ENCODE measurements around the gene WIPI1.
A peak's percentile ranks its signal among the peaks of the same experiment; 100 is the strongest.
"Not testable (repeated sequence)": the region's sequence is repeated elsewhere in the genome, so short reads cannot be mapped to it uniquely, and the experiment has no call there.

Gene WIPI1

DNA sequence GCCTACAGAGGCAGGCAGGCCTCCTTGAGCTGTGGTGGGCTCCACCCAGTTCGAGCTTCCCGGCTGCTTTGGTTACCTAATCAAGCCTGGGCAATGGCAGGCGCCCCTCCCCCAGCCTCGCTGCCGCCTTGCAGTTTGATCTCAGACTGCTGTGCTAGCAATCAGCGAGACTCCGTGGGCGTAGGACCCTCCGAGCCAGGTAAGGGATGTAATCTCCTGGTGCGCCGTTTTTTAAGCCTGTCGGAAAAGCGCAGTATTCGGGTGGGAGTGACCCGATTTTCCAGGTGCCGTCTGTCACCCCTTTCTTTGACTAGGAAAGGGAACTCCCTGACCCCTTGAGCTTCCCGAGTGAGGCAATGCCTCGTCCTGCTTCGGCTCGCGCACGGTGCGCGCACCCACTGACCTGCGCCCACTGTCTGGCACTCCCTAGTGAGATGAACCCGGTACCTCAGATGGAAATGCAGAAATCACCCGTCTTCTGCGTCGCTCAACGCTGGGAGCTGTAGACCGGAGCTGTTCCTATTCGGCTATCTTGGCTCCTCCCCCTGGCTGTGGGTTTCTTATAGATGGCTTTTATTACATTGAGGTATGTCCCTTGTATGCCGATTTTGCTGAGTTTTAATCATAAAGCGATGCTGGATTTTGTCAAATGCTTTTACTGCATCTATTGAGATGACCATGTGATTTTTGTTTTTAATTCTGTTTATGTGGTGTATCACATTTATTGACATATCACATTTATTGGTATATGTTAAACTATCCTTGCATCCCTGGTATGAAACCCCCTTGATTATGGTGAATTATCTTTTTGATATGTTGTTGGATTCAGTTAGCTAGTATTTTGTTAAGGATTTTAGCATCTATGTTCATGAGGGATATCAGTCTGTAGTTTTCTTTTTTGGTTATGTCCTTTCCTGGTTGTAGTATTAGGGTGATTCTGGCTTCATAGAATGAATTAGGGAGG, 43.4 kb downstream of the WIPI1 start:
- DNase-seq, result not testable (repeated sequence)

GRCh38 chr17:68407656-68408055, 49.6 kb downstream of the WIPI1 start:
- not testable (repeated sequence) for DNase-seq

GRCh38 chr17:68403837-68404236, 53.5 kb downstream of the WIPI1 start:
- not testable (repeated sequence) for DNase-seq

- DNase-seq, result no peak
Observed at GRCh38 chr17:68403122-68403521, 54.2 kb downstream of the WIPI1 start.

DNA sequence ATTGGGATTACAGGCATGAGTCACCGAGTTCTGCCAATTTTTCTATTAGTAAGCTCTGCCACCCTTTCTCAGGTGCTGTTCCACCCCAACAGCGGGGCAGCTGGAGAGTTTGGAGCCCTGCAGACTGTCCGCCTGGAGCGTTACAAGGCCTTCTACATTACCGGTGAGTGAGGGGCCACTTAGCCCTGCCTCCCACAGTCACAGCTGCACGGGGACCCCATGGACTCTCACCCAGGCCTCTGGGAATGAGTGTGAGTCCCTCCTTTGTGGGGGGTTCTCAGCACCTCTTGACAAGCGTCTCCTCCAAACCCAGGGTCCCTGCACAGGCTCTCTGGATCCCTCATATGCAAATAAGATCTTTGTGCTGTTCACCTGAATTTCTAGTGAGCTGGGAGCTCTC, 56.0 kb downstream of the WIPI1 start:
- DNase-seq, result no peak

- no peak for DNase-seq
Observed at GRCh38 chr17:68400404-68400735, 56.9 kb downstream of the WIPI1 start.

- no peak for DNase-seq
Observed at GRCh38 chr17:68399638-68400403, 57.5 kb downstream of the WIPI1 start.

- peak; percentile 4 for DNase-seq
Observed at GRCh38 chr17:68398691-68399637, 58.3 kb downstream of the WIPI1 start.

DNA sequence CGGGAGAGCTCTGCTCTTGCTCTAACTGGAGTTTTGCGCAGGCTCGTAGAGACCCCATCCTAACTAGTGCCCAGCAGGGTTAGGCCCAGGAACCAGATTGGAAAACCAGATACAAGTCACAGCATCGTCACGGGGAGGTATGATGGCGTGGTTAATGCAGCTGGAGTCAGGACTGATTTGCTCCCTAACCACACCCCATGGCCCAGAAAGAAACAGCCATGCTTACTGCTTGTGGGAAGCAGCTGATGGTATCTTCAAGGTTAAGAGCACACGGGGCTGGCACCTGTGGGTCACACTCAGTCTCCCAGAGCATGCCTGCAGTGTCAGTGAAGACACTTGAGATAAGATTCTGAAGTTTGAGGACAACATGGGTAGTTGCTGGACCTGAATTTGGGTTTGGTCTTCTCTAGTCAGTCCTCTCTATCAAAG, 60.2 kb downstream of the WIPI1 start:
- DNase-seq, result no peak

GRCh38 chr17:68396226-68397107, 60.8 kb downstream of the WIPI1 start:
- DNase-seq, result no peak

- no peak for DNase-seq
Observed at GRCh38 chr17:68394608-68395331, 62.5 kb downstream of the WIPI1 start.

- DNase-seq, result no peak
Observed at GRCh38 chr17:68391561-68392268, 65.6 kb downstream of the WIPI1 start.

DNA sequence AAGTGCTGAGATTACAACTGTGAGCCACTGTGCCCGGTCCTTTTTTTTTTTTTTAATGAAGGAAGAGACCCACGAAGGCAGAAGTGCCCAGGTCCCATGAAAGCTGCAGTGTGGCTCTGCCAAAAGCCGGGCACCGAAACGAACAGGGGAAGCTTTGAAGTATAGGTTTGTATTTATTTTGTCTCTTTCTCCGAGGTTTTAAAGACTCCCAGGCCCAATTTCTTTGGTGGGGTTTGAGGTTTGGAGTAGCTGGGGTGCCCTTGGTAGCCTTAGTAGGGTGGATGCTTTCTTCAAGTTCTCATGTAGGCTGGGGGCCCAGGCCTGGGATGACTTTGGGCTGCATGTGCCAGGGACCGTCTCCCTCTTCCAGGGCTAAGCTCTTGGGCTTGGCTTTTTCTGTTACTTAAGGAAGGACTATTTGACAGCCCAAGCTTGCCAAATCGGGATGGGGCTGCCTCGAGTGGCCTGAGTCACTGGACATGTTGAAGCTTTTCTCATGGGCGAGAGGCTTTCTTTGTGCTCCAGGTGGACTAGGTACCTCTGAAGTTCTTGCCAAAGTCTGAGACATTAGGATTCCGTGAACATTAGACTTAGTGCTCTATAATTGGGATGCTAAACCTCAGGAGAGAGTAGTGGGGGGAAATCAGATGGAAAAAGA, 66.3 kb downstream of the WIPI1 start:
- no peak for DNase-seq

DNA sequence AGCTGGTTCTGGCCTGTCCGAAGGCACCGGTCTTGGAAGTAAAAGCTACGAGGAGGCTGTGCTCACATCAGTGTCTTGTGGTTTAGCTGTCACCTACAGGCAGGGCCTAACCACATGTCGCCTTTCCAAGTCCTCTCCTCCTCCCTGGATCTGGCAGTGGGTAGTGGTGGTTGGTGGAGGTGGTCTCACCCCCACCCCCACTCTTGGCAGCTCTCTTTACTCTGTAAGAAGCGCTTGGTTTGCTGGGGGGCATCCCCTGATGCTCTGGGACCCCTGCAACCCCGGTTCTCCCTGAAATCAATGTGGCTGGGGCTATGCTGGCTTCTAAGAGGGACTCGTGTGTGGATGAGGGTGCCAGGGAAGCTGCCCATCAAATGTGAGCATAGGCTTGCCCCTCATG, 68.3 kb downstream of the WIPI1 start:
- no peak for DNase-seq

DNA sequence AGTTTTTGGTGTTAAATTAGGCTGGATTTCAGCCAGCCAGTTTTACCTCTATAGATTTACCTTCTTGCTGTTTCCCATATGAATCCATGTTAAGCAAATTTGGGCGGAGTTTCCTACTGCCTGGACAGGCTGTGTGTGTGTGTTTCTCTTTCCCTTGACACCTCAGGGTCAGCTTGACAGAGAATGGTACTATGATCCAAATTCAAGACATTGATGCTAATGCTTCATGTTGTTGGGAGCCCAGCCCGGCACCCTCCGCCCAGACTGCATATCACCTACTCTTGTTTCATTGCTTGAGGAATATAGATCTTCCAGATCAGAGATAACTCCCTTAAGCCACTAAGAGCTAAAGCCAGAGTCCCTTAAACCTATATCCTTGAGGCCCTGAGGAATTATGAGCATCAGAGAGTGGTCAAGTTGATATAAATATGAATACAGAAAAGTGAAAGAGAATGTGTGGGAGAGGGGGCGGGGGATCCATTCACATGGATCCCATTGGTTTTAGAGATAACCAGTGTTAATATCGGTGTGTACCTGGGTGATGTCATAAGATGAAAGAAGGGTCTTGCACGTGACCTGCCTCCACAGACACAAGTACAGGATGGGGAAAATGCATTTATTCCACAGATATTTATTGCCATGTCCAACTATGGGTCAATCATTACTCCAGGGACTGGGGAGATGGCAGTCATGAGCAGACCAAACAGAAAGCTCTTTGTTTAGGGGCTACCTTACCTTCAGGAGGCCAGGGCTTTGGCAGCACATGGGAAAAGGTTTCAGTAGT, 69.7 kb downstream of the WIPI1 start:
- no peak for DNase-seq

GRCh38 chr17:68385490-68386215, 71.6 kb downstream of the WIPI1 start:
- no peak for DNase-seq

DNA sequence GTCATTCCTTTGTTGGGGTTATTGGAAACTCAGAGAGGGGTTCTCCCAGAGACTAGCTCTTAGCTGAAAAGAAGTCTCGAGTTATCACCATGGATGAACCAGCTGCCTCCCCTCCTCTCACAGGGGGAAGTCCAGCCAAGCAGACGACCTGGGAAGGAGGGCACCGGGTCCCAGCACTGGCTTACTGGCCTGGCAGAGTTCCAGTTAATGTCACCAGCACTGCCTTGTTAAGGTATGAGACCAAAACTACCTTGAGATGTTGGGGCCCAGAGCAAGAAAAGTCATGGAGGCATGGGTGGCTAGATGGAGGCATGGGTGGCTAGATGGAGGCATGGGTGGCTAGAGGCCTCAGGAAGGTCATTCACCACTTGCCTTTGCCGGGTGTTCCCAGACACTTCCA, 72.4 kb downstream of the WIPI1 start:
- DNase-seq, result no peak

DNA sequence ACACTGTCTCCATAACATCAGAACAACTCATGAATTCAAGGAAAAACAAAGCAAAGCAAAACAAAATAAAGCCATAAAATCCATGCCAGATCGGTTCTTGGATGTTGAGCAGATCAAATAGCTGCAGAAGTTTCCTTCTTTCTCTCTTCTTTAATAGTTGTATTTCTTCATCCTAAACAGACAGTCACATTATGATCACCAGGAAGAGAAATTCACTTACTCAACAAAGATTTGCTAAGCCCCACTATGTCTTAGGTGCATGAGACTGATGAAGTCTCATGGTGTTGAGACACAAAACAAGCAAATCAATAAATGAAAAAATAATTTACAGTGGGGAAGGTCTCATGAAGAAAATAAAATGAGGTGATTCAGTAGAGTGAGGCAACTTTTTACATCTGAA, 72.8 kb downstream of the WIPI1 start:
- no peak for DNase-seq
